Suppressor macrophage (primary cell): ENCODE data around the gene SRCAP.
"Not testable (repeated sequence)": the region's sequence is repeated elsewhere in the genome, so short reads cannot be mapped to it uniquely, and the experiment has no call there.

Experiments
- DNase-seq, 4 experiments: peaks; one replicate each; pipeline ENCODE4 v3.0.0-alpha.2; 2020 to 2022

The SRCAP gene

GRCh38 chr16:30699615-30700099 lies 686 bp downstream of the SRCAP start:
- no peak for DNase-seq

GRCh38 chr16:30700491-30700890 lies 1.5 kb downstream of the SRCAP start:
- DNase-seq, result no peak

GRCh38 chr16:30700971-30701370 lies 2.0 kb downstream of the SRCAP start:
- DNase-seq, result no peak

- not testable (repeated sequence) for DNase-seq
Measured at GRCh38 chr16:30703071-30703470, 4.1 kb downstream of the SRCAP start.

- no peak for DNase-seq
Measured at GRCh38 chr16:30703971-30704370, 5.0 kb downstream of the SRCAP start.

- DNase-seq, result no peak
Measured at GRCh38 chr16:30706046-30706445, 7.1 kb downstream of the SRCAP start.

GRCh38 chr16:30710971-30711370 lies 12.0 kb downstream of the SRCAP start:
- DNase-seq, result no peak

GRCh38 chr16:30711712-30712111 lies 12.7 kb downstream of the SRCAP start:
- DNase-seq, result no peak

GRCh38 chr16:30715750-30716445 lies 16.9 kb downstream of the SRCAP start:
- peak; percentile 78 to 92 (median 83) for DNase-seq

GRCh38 chr16:30720086-30720485 lies 21.1 kb downstream of the SRCAP start:
- DNase-seq, result no peak

GRCh38 chr16:30720694-30721093 lies 21.7 kb downstream of the SRCAP start:
- no peak for DNase-seq

- no peak for DNase-seq
Measured at GRCh38 chr16:30721167-30721566, 22.2 kb downstream of the SRCAP start.

GRCh38 chr16:30721606-30722005 lies 22.6 kb downstream of the SRCAP start:
- no peak for DNase-seq

GRCh38 chr16:30722443-30722842 lies 23.5 kb downstream of the SRCAP start:
- DNase-seq, result no peak

GRCh38 chr16:30722916-30723315 lies 23.9 kb downstream of the SRCAP start:
- DNase-seq, result no peak

GRCh38 chr16:30723725-30724355 lies 24.9 kb downstream of the SRCAP start:
- no peak for DNase-seq

- DNase-seq, result peak; percentile 70 to 90 (median 84)
Measured at GRCh38 chr16:30724641-30725417, 25.9 kb downstream of the SRCAP start.

GRCh38 chr16:30725418-30725792 lies 26.4 kb downstream of the SRCAP start:
- DNase-seq, result no peak

GRCh38 chr16:30728321-30728720 lies 29.4 kb downstream of the SRCAP start:
- no peak for DNase-seq

GRCh38 chr16:30728899-30729672 lies 30.1 kb downstream of the SRCAP start:
- DNase-seq, result peak; percentile 81 to 88 (median 85)

GRCh38 chr16:30731411-30731810 lies 32.4 kb downstream of the SRCAP start:
- DNase-seq, result no peak

- no peak for DNase-seq
Measured at GRCh38 chr16:30736995-30737793, 38.2 kb downstream of the SRCAP start.
